Measurements from ENCODE around the gene ANKS1B.

ANKS1B gene

DNA sequence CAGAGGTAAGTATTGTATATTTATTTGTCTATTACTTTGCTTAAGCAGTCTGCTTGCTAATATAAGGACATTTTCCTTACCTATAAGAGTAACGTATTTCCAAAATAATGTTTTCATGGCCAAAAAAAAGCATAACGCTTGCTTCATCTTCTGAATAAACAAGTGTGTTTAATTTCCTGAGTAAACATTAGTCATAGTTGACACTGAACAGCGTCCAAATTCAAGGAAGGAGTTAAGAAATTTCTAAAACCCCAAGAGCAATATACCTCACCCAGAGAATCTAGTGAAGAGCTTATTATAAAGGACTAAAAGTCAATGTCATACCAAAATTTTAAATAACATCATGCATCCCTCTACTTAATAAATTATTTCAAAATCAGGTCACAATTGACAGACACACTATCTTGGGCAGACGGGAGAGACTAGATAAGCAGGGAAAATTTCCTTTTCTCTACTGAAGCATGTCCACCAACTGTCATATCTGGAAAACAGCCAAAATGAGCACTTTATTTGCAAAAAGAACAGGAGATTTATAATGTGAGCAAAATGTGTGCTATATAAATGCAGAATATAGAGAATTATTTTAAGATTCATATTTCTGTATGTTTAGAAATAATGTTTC lies 25.1 kb downstream of the ANKS1B start:
- DNase-seq = no peak

GRCh38 chr12:99957866-99958466 lies 26.8 kb downstream of the ANKS1B start:
- DNase-seq = no peak

- no peak for DNase-seq
Observed at GRCh38 chr12:99954724-99955123, 30.0 kb downstream of the ANKS1B start.

DNA sequence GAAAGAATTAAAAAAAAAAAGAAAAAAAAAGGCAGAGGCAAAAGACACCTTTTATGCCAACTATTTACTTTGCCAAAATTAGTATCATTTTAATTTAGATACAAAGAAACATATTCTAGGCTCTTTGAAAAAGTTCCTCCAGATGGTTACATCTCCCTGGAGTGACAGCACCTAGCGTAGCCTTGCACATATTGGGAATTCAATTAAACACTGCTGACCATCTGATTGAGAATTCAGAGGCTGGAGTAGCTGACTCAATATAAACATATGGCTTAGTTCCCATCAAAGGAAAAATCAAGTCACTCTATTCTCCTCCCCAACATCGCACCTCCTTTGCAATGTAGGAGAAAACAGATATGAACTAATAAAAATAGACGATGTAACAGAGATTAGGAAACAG lies 36.4 kb downstream of the ANKS1B start:
- no peak for DNase-seq

DNA sequence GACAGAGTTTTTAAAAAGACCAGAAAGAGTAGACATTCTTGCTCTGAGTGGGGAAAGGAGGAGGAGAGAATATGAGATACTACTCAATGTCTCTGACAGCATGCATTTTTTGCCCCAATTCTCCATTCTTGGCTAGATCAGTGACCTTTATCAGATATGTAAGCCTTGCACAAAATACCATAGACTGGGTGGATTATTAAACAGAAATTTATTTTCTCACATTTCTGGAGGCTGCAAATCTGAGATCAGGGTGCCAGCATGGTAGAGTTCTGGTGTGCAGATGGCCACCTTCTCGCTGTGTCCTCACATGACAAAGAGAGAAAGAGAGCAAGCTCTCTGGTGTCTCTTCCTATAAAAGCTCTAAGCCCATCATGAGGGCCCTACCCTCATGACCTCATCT lies 38.6 kb downstream of the ANKS1B start:
- DNase-seq = no peak

GRCh38 chr12:99935608-99936007 lies 49.1 kb downstream of the ANKS1B start:
- DNase-seq = no peak

GRCh38 chr12:99926511-99927169 lies 58.1 kb downstream of the ANKS1B start:
- no peak for DNase-seq

GRCh38 chr12:99920353-99920960 lies 64.3 kb downstream of the ANKS1B start:
- no peak for DNase-seq

- no peak for DNase-seq
Observed at GRCh38 chr12:99917711-99918402, 66.9 kb downstream of the ANKS1B start.

DNA sequence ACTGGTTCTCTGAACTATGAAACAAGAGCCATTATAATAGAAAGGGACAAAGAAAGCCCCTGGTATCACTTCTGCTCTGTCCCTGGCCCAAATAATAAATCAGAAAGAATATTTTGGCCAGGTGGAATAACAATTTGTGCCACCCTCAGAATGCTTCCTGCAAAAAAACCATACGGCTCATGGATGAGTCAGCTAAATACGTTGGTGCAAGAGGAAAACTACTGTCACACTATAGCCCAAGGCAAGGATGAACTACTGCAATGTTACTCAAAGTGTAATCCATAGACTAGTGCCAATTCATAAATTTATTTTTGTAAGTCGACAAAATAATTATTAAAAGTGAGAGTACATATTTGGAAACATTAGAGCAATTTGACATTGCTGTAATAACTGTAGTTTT lies 68.2 kb downstream of the ANKS1B start:
- DNase-seq = no peak

DNA sequence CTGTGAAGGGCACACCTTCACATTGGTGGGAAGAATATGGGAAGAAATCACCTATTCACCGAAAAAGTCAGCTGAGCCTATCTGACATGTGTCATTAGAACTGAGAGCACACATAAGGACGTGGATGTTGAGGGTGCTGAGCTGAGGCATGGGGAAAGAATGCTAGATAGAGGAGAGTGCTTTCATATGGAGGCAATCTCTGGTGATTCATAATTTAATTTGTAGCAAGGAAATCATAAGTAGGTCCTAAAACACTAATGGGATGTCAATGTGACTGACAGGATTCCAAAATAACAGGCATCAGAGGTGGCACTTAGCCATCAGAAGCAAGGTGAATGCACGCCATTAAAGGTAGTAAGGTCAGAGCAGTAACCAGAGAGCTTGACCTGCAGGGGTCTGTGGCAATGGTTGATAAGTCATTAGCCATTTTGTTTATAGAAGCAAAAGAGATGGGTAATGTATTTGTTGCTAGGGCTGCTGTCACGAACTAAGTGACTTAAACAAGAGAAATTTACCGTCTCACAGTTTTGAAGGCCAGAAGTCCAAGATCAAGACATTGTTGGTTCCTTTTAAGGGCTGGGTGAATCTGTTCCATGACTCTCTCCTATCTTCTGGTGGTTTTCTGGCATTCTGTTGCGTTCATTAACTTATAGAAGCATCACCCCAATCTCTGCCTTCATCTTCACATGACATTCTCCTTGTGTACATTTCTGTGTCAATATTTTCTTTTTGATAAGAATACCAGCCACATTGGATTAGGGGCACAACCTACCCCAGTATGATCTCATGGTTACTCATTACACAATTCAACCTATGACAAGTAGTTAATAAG lies 69.3 kb downstream of the ANKS1B start:
- peak; percentile 65 for DNase-seq

DNA sequence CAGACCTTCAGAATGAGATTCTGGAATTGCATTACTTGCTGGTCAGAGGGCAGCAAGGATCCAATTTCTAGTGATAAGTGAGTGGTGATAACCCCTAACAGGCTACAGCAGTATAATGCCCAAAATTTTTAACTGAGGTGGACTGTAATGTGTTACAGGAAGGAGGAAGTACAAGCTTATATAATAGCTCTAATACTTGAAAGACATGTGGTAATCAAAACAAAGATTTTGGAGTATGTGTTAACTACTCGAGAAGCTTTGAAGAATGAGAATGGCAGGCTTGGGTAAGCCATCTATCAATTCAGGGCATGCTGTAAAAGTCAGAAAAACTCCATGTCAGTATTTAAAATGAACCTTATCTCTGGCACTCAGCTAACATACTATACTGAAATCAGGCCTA lies 70.5 kb downstream of the ANKS1B start:
- DNase-seq = no peak

DNA sequence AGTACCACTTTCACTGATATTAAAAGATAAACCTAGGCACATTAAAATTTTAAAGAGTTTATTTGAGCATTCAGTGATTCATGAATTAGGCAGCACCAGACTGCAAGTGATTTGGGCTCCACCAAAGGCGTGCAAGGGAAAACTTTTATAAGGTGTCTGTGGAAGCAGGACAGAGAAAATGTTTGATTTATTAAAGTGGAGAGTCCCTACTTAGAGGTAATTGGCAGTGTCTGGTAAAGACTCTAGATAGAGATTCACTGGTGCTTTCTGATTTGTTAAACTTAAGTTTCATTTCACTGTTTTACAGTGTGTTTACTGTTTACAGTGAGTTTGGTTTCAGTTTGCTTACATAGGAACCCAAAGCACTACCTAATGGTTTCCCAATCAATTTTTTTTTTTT lies 72.8 kb downstream of the ANKS1B start:
- no peak for DNase-seq

GRCh38 chr12:99911081-99911480 lies 73.7 kb downstream of the ANKS1B start:
- peak; percentile 93 for DNase-seq

GRCh38 chr12:99910342-99910741 lies 74.4 kb downstream of the ANKS1B start:
- no peak for DNase-seq

- DNase-seq = peak; percentile 4
Observed at GRCh38 chr12:99906786-99907579, 77.8 kb downstream of the ANKS1B start.

DNA sequence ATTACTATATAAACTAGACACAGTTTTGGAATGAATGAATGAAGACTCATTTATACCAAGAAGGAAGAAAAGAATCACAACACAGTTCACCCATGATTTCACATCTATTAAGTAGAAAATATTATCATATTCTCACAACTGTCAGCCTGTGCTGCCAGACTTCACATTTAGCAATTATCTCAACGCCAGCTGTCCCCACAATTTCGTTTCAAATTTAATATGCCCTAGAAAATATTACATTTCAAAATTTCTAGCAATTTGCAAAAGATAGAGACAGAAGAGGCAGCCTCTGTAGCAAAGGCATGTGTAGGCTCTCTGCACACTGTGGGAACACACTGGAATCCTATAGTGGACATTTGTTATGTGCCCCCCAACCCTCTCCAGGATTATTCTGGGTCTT lies 83.6 kb downstream of the ANKS1B start:
- DNase-seq = no peak

DNA sequence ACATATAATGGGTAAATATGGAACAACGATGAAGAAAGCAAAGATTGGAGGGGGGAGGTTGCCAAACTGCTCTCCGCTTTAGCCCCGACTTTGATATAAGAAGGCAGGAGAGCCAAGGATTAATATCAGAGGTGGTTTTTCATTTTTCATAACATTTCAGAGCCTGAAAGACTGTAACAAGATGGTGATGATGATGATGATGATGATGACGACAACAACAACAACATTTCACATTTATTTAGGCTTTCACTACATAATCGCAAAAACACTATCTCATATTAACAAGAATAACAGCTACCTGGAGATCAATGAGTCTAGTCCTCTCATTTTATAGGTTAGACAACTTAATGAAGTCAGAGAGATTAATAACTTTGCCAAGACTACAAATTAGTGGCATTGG lies 86.1 kb downstream of the ANKS1B start:
- no peak for DNase-seq

DNA sequence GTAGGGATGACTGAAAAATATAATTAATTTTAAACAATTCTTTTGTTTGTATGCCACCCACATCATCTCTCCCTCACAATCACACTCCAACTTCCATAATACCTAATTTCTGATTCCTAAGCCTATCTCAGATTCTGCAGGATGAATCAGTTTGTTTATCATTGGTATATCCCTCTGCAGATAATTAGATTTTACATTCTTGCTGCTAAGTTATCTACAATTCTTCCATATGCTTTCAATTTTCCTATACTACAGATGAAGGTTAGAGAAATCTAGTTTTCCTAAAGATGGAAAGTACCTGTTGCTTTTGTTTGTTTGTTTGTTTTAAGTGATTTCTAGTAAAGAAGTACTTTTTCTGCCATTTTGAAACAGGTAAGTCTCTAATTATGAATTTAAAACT lies 105.3 kb downstream of the ANKS1B start:
- DNase-seq = no peak

DNA sequence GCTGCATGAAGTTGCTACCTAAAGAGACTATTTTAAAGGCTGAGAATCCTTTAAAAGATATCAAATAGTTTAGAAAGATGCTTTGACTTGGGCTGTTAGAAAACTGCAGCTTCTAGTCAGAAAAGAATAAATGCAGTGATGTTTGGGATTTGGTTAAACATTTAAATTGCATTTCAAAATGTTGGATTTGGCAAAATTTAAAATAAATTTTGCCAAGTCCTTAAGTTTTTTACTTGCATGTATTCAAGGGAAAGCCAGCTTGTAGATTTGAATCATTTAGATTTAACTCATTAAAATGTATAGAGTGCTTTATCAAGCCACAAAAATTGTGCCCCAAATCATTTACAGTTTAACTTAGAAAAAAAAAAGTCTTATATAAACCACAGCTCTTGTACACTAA lies 109.7 kb downstream of the ANKS1B start:
- no peak for DNase-seq

- no peak for DNase-seq
Observed at GRCh38 chr12:99870085-99870484, 114.7 kb downstream of the ANKS1B start.
